HEK293T (cell line): ENCODE data around the gene MAGI3.

Experiments
- CTCF ChIA-PET: fragments of 350-600 bp; formaldehyde crosslinking; extraction: SDS; loops from one replicate; lab custom pipeline; 2021; ENCODE audit warnings: antibody characterized with exemption, inconsistent platforms; lab: Yijun Ruan, JAX
- POLR2A ChIA-PET: fragments of 350-600 bp; formaldehyde crosslinking; extraction: SDS; loops from one replicate; lab custom pipeline; 2020; ENCODE audit warnings: antibody characterized with exemption, inconsistent platforms; lab: Yijun Ruan, JAX
- DNase-seq: peaks from one replicate; pipeline ENCODE4 v3.0.0; 2012; ENCODE audit warnings: mixed read lengths; ENCODE audit errors: extremely low spot score
- ARNT ChIP-seq: fragments of 450-650 bp; IDR thresholded peaks from 2 replicates; pipeline ENCODE4 v1.6.1; 2017; ENCODE audit warnings: mild to moderate bottlenecking
- BHLHE40 ChIP-seq: fragments of 450-650 bp; IDR thresholded peaks from 2 replicates; pipeline ENCODE4 v1.6.1; 2016; ENCODE audit warnings: mild to moderate bottlenecking, moderate library complexity, borderline replicate concordance
- CTBP1 ChIP-seq: fragments of 450-650 bp; IDR thresholded peaks from 2 replicates; pipeline ENCODE4 v1.6.1; 2016; ENCODE audit warnings: borderline replicate concordance
- ELF4 ChIP-seq: fragments of 450-650 bp; IDR thresholded peaks from 2 replicates; pipeline ENCODE4 v1.6.1; 2017; ENCODE audit warnings: antibody characterized with exemption
- FOXA1 ChIP-seq: fragments of 450-650 bp; IDR thresholded peaks from 2 replicates; pipeline ENCODE4 v1.6.1; 2016; ENCODE audit warnings: mild to moderate bottlenecking
- FOXK2 ChIP-seq: fragments of 450-650 bp; IDR thresholded peaks from 2 replicates; pipeline ENCODE4 v1.6.1; 2016; ENCODE audit warnings: mild to moderate bottlenecking
- FOXM1 ChIP-seq: fragments of 450-650 bp; IDR thresholded peaks from 2 replicates; pipeline ENCODE4 v1.6.1; 2017; ENCODE audit warnings: mild to moderate bottlenecking, borderline replicate concordance
- HDGF ChIP-seq: fragments of 450-650 bp; IDR thresholded peaks from 2 replicates; pipeline ENCODE4 v1.6.1; 2017; ENCODE audit warnings: antibody characterized with exemption, borderline replicate concordance
- L3MBTL2 ChIP-seq: fragments of 450-650 bp; conservative IDR thresholded peaks from 2 replicates; pipeline ENCODE4 v1.6.1; 2016; ENCODE audit warnings: mild to moderate bottlenecking
- LEF1 ChIP-seq: fragments of 450-650 bp; IDR thresholded peaks from 2 replicates; pipeline ENCODE4 v1.6.1; 2017; ENCODE audit warnings: mild to moderate bottlenecking, borderline replicate concordance
- NFRKB ChIP-seq: fragments of 450-650 bp; IDR thresholded peaks from 2 replicates; pipeline ENCODE4 v1.6.1; 2016; ENCODE audit warnings: mild to moderate bottlenecking, moderate library complexity
- PKNOX1 ChIP-seq: fragments of 450-650 bp; IDR thresholded peaks from 2 replicates; pipeline ENCODE4 v1.6.1; 2016
- SP1 ChIP-seq: fragments of 450-650 bp; IDR thresholded peaks from 2 replicates; pipeline ENCODE4 v1.6.1; 2017
- SUZ12 ChIP-seq: fragments of 450-650 bp; IDR thresholded peaks from 2 replicates; pipeline ENCODE4 v1.6.1; 2016; ENCODE audit warnings: mild to moderate bottlenecking
- TARDBP ChIP-seq: fragments of 450-650 bp; IDR thresholded peaks from 2 replicates; pipeline ENCODE4 v1.6.1; 2016
- ZNF384 ChIP-seq: fragments of 450-650 bp; IDR thresholded peaks from 2 replicates; pipeline ENCODE4 v1.6.1; 2016

The MAGI3 gene

DNA sequence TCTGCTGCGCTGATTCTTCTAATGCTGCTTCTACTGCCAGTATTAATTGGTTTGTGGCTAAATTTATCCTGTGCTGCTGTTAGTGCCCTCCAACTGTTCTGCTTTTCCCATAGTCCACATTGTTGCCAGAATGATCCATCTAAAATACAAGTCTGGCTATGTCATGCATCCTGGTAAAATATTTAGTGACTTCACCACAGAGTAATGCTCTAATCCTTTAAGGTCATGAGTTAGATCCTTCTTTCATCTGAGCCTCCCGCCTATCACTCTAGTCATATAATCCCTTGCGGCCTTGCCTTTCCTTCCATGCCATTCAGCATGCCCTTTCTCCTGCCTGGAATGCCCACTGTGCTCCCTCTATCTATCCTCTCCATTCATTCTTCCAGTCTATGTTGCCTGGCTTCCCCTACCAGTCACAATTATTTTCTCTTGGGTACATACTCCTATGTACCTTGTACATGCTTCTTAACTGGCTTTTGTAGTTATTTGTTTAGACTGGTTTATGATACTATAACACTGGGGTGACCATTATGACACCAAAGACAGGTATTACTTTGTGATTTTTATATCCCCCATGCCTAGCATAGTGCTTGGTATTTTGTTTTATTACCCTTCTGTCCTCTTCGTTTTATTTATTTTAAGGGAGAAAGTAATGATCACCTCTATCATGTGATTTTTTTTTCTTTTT lies 144.0 kb downstream of the MAGI3 start:
- POLR2A ChIA-PET, result no interaction called here
- TF ChIP-seq FOXK2 (no peak), BHLHE40 (no peak), CTBP1 (no peak), TARDBP (no peak), ARNT (no peak), PKNOX1 (peak; percentile 51), NFRKB (no peak), SUZ12 (no peak), ZNF384 (peak; percentile 72), LEF1 (no peak), HDGF (no peak), ELF4 (no peak), L3MBTL2 (no peak)
- DNase-seq, result peak; percentile 8
- CTCF ChIA-PET, result no interaction called here

- TF ChIP-seq TARDBP, result no peak
- no peak for TF ChIP-seq NFRKB
- TF ChIP-seq ARNT, result no peak
- no peak for TF ChIP-seq SUZ12
- no peak for TF ChIP-seq L3MBTL2
- TF ChIP-seq SP1, result no peak
- no peak for TF ChIP-seq LEF1
- CTCF ChIA-PET, result no interaction called here
- POLR2A ChIA-PET, result no interaction called here
- DNase-seq, result no peak
These were observed 144.6 kb downstream of the MAGI3 start for GRCh38 chr1:113534875-113535274.

DNA sequence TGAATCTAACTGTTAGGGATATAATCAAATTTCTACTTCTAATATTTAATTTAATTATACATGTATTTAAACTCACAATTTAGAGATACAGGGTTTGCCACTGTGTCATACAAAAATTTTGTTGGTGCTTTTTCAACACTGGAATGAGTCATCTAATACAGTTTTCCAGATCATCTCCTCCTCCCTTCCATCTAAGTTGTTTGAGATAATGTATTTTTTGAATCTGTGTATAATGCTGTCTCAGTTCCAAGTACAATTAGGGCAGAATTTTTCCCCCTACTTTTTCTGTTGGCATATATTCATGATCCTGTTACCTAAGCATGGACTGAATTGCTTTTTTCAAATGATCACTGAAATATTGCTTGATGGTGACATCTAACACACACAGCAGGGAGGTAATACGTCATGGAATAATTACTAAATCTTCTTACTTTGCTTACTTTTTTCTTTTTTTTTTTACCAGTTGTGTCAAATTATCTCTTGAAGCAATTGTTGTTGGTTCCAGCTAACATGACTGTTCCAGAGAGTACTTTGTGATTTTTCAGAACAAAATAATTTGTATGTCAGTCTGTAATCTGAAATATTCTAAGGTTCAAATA lies 146.0 kb downstream of the MAGI3 start:
- ChIA-PET CTCF (interaction anchor here (0.6 kb wide), 1 partner anchor 319 kb away, joined by 3 read pairs; no protein-coding TSS in a partner anchor), POLR2A (no interaction called here)
- DNase-seq, result no peak
- TF ChIP-seq BHLHE40 (no peak), CTBP1 (no peak)

- CTCF ChIA-PET, result no interaction called here
- POLR2A ChIA-PET, result no interaction called here
- no peak for DNase-seq
- TF ChIP-seq FOXK2, result no peak
- no peak for TF ChIP-seq HDGF
- TF ChIP-seq ELF4, result no peak
- no peak for TF ChIP-seq L3MBTL2
- no peak for TF ChIP-seq ZNF384
- no peak for TF ChIP-seq TARDBP
- no peak for TF ChIP-seq CTBP1
- no peak for TF ChIP-seq NFRKB
- no peak for TF ChIP-seq ARNT
- TF ChIP-seq LEF1, result no peak
- no peak for TF ChIP-seq FOXM1
- TF ChIP-seq FOXA1, result no peak
- no peak for TF ChIP-seq SUZ12
- TF ChIP-seq BHLHE40, result no peak
- no peak for TF ChIP-seq SP1
- no peak for TF ChIP-seq PKNOX1
These were observed 147.9 kb downstream of the MAGI3 start for GRCh38 chr1:113538225-113538624.

DNA sequence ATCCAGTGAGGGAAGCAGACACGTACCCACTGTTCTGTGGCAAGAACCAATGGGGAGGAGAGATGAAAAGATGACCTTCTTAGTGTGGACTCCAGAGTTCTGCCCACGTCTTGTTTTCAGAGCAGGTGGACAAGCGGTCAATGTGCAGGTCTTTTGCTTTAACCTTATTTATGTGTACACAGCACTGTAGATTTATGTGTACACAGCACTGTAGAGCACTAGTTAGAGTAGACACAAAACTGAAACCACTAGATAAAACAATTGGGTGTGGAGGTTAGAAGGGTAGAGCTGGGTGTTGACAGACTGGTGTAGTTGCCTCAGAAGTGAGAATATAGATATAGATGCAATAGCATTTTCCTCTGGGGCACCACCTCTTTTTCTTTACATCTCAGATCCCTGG lies 150.0 kb downstream of the MAGI3 start:
- POLR2A ChIA-PET, result no interaction called here
- TF ChIP-seq ZNF384 (no peak), HDGF (no peak), BHLHE40 (no peak), TARDBP (no peak), FOXK2 (no peak), L3MBTL2 (no peak), FOXA1 (no peak), LEF1 (no peak), PKNOX1 (no peak), ARNT (no peak), FOXM1 (no peak), NFRKB (no peak), ELF4 (no peak), SP1 (no peak), SUZ12 (no peak), CTBP1 (no peak)
- CTCF ChIA-PET, result no interaction called here
- DNase-seq, result no peak

GRCh38 chr1:113541106-113541505 lies 150.8 kb downstream of the MAGI3 start:
- POLR2A ChIA-PET, result no interaction called here
- TF ChIP-seq CTBP1 (no peak), FOXK2 (no peak), PKNOX1 (no peak), HDGF (no peak), TARDBP (no peak), ARNT (no peak), SUZ12 (no peak), SP1 (no peak), L3MBTL2 (no peak), ELF4 (no peak), FOXA1 (no peak), ZNF384 (no peak), LEF1 (no peak), BHLHE40 (no peak), FOXM1 (no peak), NFRKB (no peak)
- CTCF ChIA-PET, result no interaction called here
- DNase-seq, result no peak
